ENCODE data around the gene DCP2. TPM values are rescaled to one million over a fixed set of nuclear protein-coding genes. Genes with fewer than 3 reads are reported as not detected.

Gene DCP2
- total RNA-seq, 4 donors from 2014 or later: 13.2 to 41.3 (median 22.8) TPM

- no peaks in the 10 kb centered on the region for H3K36me3 ChIP-seq
- TF ChIP-seq POLR2A (IDR thresholded peaks at IDR 0.05) (no peak), CTCF (IDR thresholded peaks at IDR 0.05) (no peak)
- H3K4me3 ChIP-seq: no peak overlapping the region
- no peaks in the 10 kb centered on the region for H3K4me1 ChIP-seq
- no peak overlapping the region for H3K27ac ChIP-seq
- no peaks in the 10 kb centered on the region for H3K27me3 ChIP-seq
- no peaks in the 10 kb centered on the region for H3K9me3 ChIP-seq
- DNase-seq: no peak
Observed at GRCh38 chr5:113038136-113038535, 61.5 kb downstream of the DCP2 start.

GRCh38 chr5:113038714-113039113 is 62.1 kb downstream of the DCP2 start:
- Histone ChIP-seq H3K4me1 (no peaks in the 10 kb centered on the region), H3K36me3 (no peaks in the 10 kb centered on the region), H3K27ac (no peak overlapping the region), H3K4me3 (no peak overlapping the region), H3K27me3 (no peaks in the 10 kb centered on the region), H3K9me3 (no peaks in the 10 kb centered on the region)
- TF ChIP-seq POLR2A (IDR thresholded peaks at IDR 0.05) (no peak), CTCF (IDR thresholded peaks at IDR 0.05) (no peak)
- no peak for DNase-seq

GRCh38 chr5:113039229-113039933 is 62.8 kb downstream of the DCP2 start:
- H3K27me3 ChIP-seq: no peaks in the 10 kb centered on the region
- H3K4me3 ChIP-seq: no peak overlapping the region
- H3K36me3 ChIP-seq: no peaks in the 10 kb centered on the region
- no peak overlapping the region for H3K27ac ChIP-seq
- H3K4me1 ChIP-seq: no peaks in the 10 kb centered on the region
- TF ChIP-seq POLR2A (IDR thresholded peaks at IDR 0.05): no peak
- no peak for TF ChIP-seq CTCF (IDR thresholded peaks at IDR 0.05)
- H3K9me3 ChIP-seq: no peaks in the 10 kb centered on the region
- no peak for DNase-seq

GRCh38 chr5:113039934-113040285 is 63.3 kb downstream of the DCP2 start:
- Histone ChIP-seq H3K27me3 (no peaks in the 10 kb centered on the region), H3K36me3 (no peaks in the 10 kb centered on the region), H3K27ac (no peak overlapping the region), H3K4me3 (no peak overlapping the region), H3K9me3 (no peaks in the 10 kb centered on the region), H3K4me1 (no peaks in the 10 kb centered on the region)
- no peak for DNase-seq
- TF ChIP-seq POLR2A (IDR thresholded peaks at IDR 0.05) (no peak), CTCF (IDR thresholded peaks at IDR 0.05) (no peak)

GRCh38 chr5:113040672-113041260 is 64.2 kb downstream of the DCP2 start:
- H3K36me3 ChIP-seq: no peaks in the 10 kb centered on the region
- no peak overlapping the region for H3K27ac ChIP-seq
- TF ChIP-seq CTCF (IDR thresholded peaks at IDR 0.05) (no peak), POLR2A (IDR thresholded peaks at IDR 0.05) (no peak)
- H3K4me3 ChIP-seq: no peak overlapping the region
- H3K27me3 ChIP-seq: no peaks in the 10 kb centered on the region
- H3K9me3 ChIP-seq: no peaks in the 10 kb centered on the region
- no peaks in the 10 kb centered on the region for H3K4me1 ChIP-seq
- DNase-seq: no peak

All from Peyer's patch (tissue), 4 donors.